ENCODE results near the gene ATXN1.

Gene ATXN1

DNA sequence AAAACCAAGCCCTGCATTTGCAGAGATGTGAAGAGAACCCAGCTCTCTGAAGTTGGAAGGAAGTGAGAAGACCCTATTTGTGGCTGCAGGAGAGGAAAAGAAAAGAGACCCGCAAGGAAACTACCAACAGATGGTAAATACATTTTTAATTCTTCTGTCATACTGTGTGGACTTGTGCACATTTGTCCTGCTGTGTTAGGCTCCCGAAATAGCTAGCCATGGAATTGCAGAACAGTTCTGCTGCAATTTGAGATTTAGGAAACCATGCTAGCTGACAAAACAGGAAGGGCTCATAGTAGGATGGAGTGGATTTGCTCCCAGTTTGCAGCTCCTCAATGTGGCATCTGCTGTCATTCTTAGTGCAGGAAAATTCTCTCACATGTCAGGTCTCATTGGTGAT, 12.1 kb upstream of the ATXN1 start:
- no peak overlapping the region for H3K56ac ChIP-seq (ENCODE audit: low read length)
- H3K4me2 ChIP-seq (ENCODE audit: low read length), result no peak overlapping the region
- no peak overlapping the region for H3K27ac ChIP-seq (ENCODE audit: low read depth, low read length)
- H3K79me2 ChIP-seq (ENCODE audit: control insufficient read depth, insufficient read depth, low read length), result no peaks in the 10 kb centered on the region
- no peaks in the 10 kb centered on the region for H3K36me3 ChIP-seq (ENCODE audit: control insufficient read depth, insufficient read depth, low read length)
- no peak overlapping the region for H2BK5ac ChIP-seq (ENCODE audit: low read length)
- H2BK120ac ChIP-seq (ENCODE audit: low read depth, low read length), result no peak overlapping the region
- H3K18ac ChIP-seq (ENCODE audit: low read length), result no peak overlapping the region
- H4K5ac ChIP-seq (ENCODE audit: low read length), result no peak overlapping the region
- no peaks in the 10 kb centered on the region for H3K79me1 ChIP-seq (ENCODE audit: low read length)
- H3K9ac ChIP-seq (ENCODE audit: low read length), result no peak overlapping the region
- no CpG with 5 or more reads among the region's 2 CpGs for WGBS (ENCODE audit: extremely low coverage, insufficient coverage, low lambda C conversion rate)
- no peak overlapping the region for H3K4me3 ChIP-seq (ENCODE audit: low read length)
- no peak overlapping the region for H3K23ac ChIP-seq (ENCODE audit: low read length)
- H2BK15ac ChIP-seq (replicated peaks; ENCODE audit: low read depth), result no peak overlapping the region
- no peak overlapping the region for H4K8ac ChIP-seq (ENCODE audit: low read depth, low read length)
- H3K4me1 ChIP-seq (ENCODE audit: control insufficient read depth, low read depth, low read length), result peaks cover 12% of the 10 kb centered on the region
- no peaks in the 10 kb centered on the region for H3K27me3 ChIP-seq (ENCODE audit: insufficient read depth, low read length, poor library complexity)
- no peak for DNase-seq
- H2AK5ac ChIP-seq (ENCODE audit: low read length), result no peak overlapping the region
- no peak overlapping the region for H3K4ac ChIP-seq (ENCODE audit: low read depth, low read length)

DNA sequence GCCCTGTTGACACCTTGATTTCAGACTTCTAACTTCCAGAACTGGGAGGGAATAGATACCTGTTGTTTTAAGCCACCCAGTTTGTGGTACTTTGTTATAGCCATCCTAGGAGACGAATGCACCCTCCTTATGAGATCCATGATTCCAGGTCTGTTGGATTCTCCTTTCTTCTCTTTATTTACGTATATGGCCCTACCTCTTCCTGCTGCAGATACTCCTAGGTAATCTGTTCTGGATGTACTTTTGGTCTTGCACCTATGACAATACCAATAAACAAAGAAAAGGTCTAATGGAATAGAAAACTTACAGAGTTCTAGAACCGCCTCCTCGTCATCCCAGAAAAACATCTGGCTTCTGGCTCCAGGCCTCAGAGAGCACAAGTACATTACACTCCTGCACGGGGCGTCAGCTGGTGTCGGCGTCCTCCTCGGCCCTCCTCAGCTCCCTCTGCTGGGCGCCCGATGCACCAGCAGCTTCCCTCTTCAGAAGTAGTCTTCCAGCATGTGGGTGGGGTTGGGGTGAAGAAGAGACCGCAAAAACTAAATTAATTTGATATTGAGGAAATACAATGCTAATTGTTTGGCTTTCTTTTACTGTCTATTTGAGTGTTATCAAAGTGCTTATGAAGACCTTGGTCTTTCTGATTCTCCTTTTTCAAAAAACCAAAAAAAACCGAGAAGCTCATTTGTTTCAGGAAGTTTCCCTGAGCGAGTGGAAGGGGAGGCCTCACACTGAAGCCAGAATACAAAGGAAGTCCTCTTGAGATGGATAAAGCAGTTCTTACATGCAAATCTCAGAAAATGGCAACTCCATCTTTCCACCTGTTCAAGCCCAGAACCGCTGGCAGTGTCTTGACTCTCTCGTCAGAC, 9.7 kb upstream of the ATXN1 start:
- no peak overlapping the region for H3K9ac ChIP-seq (ENCODE audit: low read length)
- H3K27ac ChIP-seq (ENCODE audit: low read depth, low read length), result no peak overlapping the region
- H4K5ac ChIP-seq (ENCODE audit: low read length), result no peak overlapping the region
- peak; percentile 85 for DNase-seq
- H3K79me1 ChIP-seq (ENCODE audit: low read length), result no peaks in the 10 kb centered on the region
- H3K23ac ChIP-seq (ENCODE audit: low read length), result no peak overlapping the region
- H3K36me3 ChIP-seq (ENCODE audit: control insufficient read depth, insufficient read depth, low read length), result no peaks in the 10 kb centered on the region
- no peaks in the 10 kb centered on the region for H3K79me2 ChIP-seq (ENCODE audit: control insufficient read depth, insufficient read depth, low read length)
- H3K4me2 ChIP-seq (ENCODE audit: low read length), result no peak overlapping the region
- no peak overlapping the region for H2BK15ac ChIP-seq (replicated peaks; ENCODE audit: low read depth)
- no peak overlapping the region for H2BK5ac ChIP-seq (ENCODE audit: low read length)
- H2BK120ac ChIP-seq (ENCODE audit: low read depth, low read length), result no peak overlapping the region
- no peak overlapping the region for H3K4ac ChIP-seq (ENCODE audit: low read depth, low read length)
- no peak overlapping the region for H3K18ac ChIP-seq (ENCODE audit: low read length)
- no peak overlapping the region for H3K4me3 ChIP-seq (ENCODE audit: low read length)
- H4K8ac ChIP-seq (ENCODE audit: low read depth, low read length), result no peak overlapping the region
- H3K27me3 ChIP-seq (ENCODE audit: insufficient read depth, low read length, poor library complexity), result no peaks in the 10 kb centered on the region
- peak overlapping the region; percentile 5 for H3K56ac ChIP-seq (ENCODE audit: low read length)
- WGBS (ENCODE audit: extremely low coverage, insufficient coverage, low lambda C conversion rate), result no CpG with 5 or more reads among the region's 16 CpGs
- no peak overlapping the region for H2AK5ac ChIP-seq (ENCODE audit: low read length)
- peaks cover 12% of the 10 kb centered on the region for H3K4me1 ChIP-seq (ENCODE audit: control insufficient read depth, low read depth, low read length)

DNA sequence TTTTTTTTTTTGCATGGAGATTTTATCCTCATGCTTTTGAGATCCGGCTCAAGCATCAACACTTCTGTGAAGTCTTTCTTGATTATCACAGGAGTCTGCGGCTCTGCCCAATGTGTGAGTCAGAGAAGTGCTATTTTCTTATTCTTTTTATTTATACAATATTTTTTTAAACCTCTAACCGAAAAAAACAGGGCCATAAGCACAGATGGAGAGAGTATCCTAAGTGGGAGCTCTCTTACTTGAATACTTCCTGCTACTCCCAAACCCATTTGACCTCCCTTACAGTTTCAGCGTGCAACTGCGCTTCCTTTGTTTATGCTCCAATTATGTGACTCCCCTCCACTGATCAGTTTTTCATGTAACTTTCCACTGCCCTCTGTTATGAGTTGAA, 8.7 kb upstream of the ATXN1 start:
- H4K5ac ChIP-seq (ENCODE audit: low read length), result no peak overlapping the region
- no peak for DNase-seq
- H3K36me3 ChIP-seq (ENCODE audit: control insufficient read depth, insufficient read depth, low read length), result no peaks in the 10 kb centered on the region
- no peaks in the 10 kb centered on the region for H3K27me3 ChIP-seq (ENCODE audit: insufficient read depth, low read length, poor library complexity)
- H3K56ac ChIP-seq (ENCODE audit: low read length), result no peak overlapping the region
- no peak overlapping the region for H3K18ac ChIP-seq (ENCODE audit: low read length)
- no peaks in the 10 kb centered on the region for H3K79me1 ChIP-seq (ENCODE audit: low read length)
- no peak overlapping the region for H2AK5ac ChIP-seq (ENCODE audit: low read length)
- no peak overlapping the region for H3K9ac ChIP-seq (ENCODE audit: low read length)
- H2BK120ac ChIP-seq (ENCODE audit: low read depth, low read length), result no peak overlapping the region
- H2BK15ac ChIP-seq (replicated peaks; ENCODE audit: low read depth), result no peak overlapping the region
- H3K79me2 ChIP-seq (ENCODE audit: control insufficient read depth, insufficient read depth, low read length), result no peaks in the 10 kb centered on the region
- H3K27ac ChIP-seq (ENCODE audit: low read depth, low read length), result no peak overlapping the region
- no CpG with 5 or more reads among the region's 5 CpGs for WGBS (ENCODE audit: extremely low coverage, insufficient coverage, low lambda C conversion rate)
- no peak overlapping the region for H3K23ac ChIP-seq (ENCODE audit: low read length)
- H3K4ac ChIP-seq (ENCODE audit: low read depth, low read length), result no peak overlapping the region
- H2BK5ac ChIP-seq (ENCODE audit: low read length), result no peak overlapping the region
- H4K8ac ChIP-seq (ENCODE audit: low read depth, low read length), result no peak overlapping the region
- no peak overlapping the region for H3K4me3 ChIP-seq (ENCODE audit: low read length)
- no peak overlapping the region for H3K4me2 ChIP-seq (ENCODE audit: low read length)
- peaks cover 12% of the 10 kb centered on the region for H3K4me1 ChIP-seq (ENCODE audit: control insufficient read depth, low read depth, low read length)

DNA sequence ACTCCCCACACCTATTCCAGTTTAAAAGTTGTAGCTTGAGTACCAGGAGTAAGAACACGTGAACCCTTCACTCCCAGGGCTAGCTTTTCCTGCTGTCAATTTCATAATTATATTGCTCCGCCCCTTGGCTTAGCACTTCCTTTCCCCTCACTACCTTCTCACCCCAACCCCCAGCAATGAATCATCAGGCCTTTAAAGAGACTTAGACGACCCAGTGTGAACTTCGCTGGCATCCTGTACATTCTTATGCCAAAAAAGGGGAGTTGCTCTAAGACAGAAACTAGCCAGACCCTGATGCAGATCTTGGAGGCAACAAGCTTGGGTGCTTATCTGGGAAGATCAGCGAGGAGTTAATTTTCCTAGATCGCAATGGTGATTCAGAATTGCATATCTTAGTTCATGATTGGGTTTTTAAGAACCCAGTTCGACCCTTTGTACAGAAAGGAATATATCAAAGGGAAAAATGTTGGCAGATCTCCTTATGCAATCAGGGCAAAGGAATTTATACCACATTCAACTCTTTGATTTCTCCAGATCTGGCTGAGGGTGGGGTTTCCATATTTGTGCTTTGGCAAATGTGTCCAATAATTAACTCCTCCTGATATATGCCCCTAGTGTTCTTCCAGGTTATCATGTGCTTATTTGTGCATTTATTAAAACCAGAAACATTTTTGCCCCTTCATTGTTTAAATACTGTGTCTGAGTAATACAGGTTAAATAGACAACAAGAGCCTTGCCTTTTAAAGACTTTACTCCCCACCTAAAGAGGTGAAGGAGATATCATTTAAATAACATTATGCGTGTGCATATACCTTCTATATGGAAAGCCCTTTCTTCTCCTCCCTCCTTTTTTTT, 8.1 kb upstream of the ATXN1 start:
- Histone ChIP-seq H3K27ac (ENCODE audit: low read depth, low read length) (no peak overlapping the region), H2BK5ac (ENCODE audit: low read length) (no peak overlapping the region), H4K8ac (ENCODE audit: low read depth, low read length) (peak overlapping the region; percentile 0), H3K18ac (ENCODE audit: low read length) (no peak overlapping the region), H3K4me1 (ENCODE audit: control insufficient read depth, low read depth, low read length) (peaks cover 11% of the 10 kb centered on the region), H3K56ac (ENCODE audit: low read length) (no peak overlapping the region), H3K79me1 (ENCODE audit: low read length) (no peaks in the 10 kb centered on the region), H2BK120ac (ENCODE audit: low read depth, low read length) (no peak overlapping the region), H3K9ac (ENCODE audit: low read length) (no peak overlapping the region), H3K4ac (ENCODE audit: low read depth, low read length) (no peak overlapping the region), H4K5ac (ENCODE audit: low read length) (no peak overlapping the region), H2BK15ac (replicated peaks; ENCODE audit: low read depth) (no peak overlapping the region), H3K4me2 (ENCODE audit: low read length) (no peak overlapping the region), H3K79me2 (ENCODE audit: control insufficient read depth, insufficient read depth, low read length) (no peaks in the 10 kb centered on the region), H2AK5ac (ENCODE audit: low read length) (no peak overlapping the region), H3K4me3 (ENCODE audit: low read length) (no peak overlapping the region), H3K27me3 (ENCODE audit: insufficient read depth, low read length, poor library complexity) (no peaks in the 10 kb centered on the region), H3K36me3 (ENCODE audit: control insufficient read depth, insufficient read depth, low read length) (no peaks in the 10 kb centered on the region), H3K23ac (ENCODE audit: low read length) (no peak overlapping the region)
- no CpG with 5 or more reads among the region's 8 CpGs for WGBS (ENCODE audit: extremely low coverage, insufficient coverage, low lambda C conversion rate)
- DNase-seq, result peak; percentile 67

DNA sequence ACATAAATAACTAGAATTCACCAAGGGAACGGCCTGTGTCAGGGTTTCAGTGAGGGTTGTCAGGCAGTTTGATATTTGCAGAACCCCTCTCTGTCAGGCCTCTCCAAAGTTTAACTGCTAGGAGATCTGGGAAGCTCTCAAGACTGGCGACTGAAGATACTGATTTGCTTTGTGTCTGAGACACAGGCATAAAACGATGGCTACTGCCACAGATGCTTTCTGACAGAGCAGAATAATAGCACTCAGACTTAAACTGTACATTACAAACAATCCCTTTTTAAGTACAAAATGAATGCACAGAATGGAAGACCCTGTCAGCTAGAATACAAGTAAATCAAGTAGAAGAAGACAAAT, 7.2 kb upstream of the ATXN1 start:
- H3K27me3 ChIP-seq (ENCODE audit: insufficient read depth, low read length, poor library complexity), result no peaks in the 10 kb centered on the region
- H3K4ac ChIP-seq (ENCODE audit: low read depth, low read length), result peak overlapping the region; percentile 55
- H3K4me2 ChIP-seq (ENCODE audit: low read length), result no peak overlapping the region
- H3K9ac ChIP-seq (ENCODE audit: low read length), result no peak overlapping the region
- no peak overlapping the region for H2BK15ac ChIP-seq (replicated peaks; ENCODE audit: low read depth)
- no peak overlapping the region for H2BK120ac ChIP-seq (ENCODE audit: low read depth, low read length)
- H3K23ac ChIP-seq (ENCODE audit: low read length), result no peak overlapping the region
- H3K56ac ChIP-seq (ENCODE audit: low read length), result no peak overlapping the region
- peaks cover 9% of the 10 kb centered on the region for H3K4me1 ChIP-seq (ENCODE audit: control insufficient read depth, low read depth, low read length)
- H3K36me3 ChIP-seq (ENCODE audit: control insufficient read depth, insufficient read depth, low read length), result no peaks in the 10 kb centered on the region
- WGBS (ENCODE audit: extremely low coverage, insufficient coverage, low lambda C conversion rate), result no CpG with 5 or more reads among the region's 3 CpGs
- no peak overlapping the region for H4K5ac ChIP-seq (ENCODE audit: low read length)
- no peak overlapping the region for H3K27ac ChIP-seq (ENCODE audit: low read depth, low read length)
- H3K18ac ChIP-seq (ENCODE audit: low read length), result peak overlapping the region; percentile 68
- no peaks in the 10 kb centered on the region for H3K79me2 ChIP-seq (ENCODE audit: control insufficient read depth, insufficient read depth, low read length)
- no peak for DNase-seq
- no peak overlapping the region for H4K8ac ChIP-seq (ENCODE audit: low read depth, low read length)
- no peak overlapping the region for H2AK5ac ChIP-seq (ENCODE audit: low read length)
- H3K79me1 ChIP-seq (ENCODE audit: low read length), result no peaks in the 10 kb centered on the region
- no peak overlapping the region for H2BK5ac ChIP-seq (ENCODE audit: low read length)
- no peak overlapping the region for H3K4me3 ChIP-seq (ENCODE audit: low read length)
